Measurements from ENCODE around the gene ADNP.

ADNP gene

DNA sequence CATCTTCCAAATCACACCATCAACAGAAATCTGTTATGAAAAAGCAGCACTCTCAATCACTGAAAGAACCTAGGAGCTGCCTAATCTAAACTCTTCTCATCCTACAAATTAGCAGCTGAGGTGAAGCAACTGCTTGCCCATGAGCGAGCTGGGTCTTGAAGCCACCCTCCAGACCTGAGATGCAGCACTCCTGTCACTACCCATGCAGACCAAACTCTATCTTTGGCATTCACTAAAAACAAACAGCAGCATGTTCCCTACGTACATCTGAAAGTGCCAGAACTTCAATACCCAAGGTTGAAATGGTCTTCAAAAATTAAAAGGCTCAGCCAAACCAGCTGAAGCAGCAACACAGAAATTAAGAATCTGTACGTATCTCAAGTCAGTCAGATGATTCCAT lies 14.3 kb downstream of the ADNP start:
- DNase-seq = no peak
- Histone ChIP-seq H3K27me3 (ENCODE audit: insufficient read depth, low read depth, severe bottlenecking) (no peaks in the 10 kb centered on the region), H3K36me3 (peaks cover 70% of the 10 kb centered on the region), H3K9me3 (ENCODE audit: severe bottlenecking) (no peaks in the 10 kb centered on the region), H3K27ac (no peak overlapping the region), H3K4me3 (ENCODE audit: low read depth, low read length) (no peak overlapping the region)
- TF ChIP-seq CTCF (IDR thresholded peaks at IDR 0.05; ENCODE audit: low read depth, low read length) = no peak

DNA sequence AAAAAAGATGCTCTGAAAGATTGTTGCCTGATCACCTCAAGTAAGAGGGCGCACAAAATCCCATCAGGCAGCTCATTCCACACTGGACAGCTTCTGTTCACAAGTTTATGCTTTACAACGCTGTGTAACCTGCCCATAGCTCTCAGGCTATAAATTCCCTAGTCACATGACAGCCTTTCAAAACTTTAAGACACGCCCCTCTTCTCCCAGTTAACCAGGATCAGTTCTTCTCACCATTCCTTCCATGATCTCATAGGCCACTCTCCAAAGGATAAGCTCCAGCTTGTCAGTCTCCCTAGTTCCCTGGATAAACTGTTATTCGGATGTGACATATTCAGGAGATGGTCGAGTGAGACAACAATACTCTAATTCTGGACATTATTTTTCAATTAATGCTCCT lies 15.0 kb downstream of the ADNP start:
- H3K4me3 ChIP-seq (ENCODE audit: low read depth, low read length) = no peak overlapping the region
- H3K27me3 ChIP-seq (ENCODE audit: insufficient read depth, low read depth, severe bottlenecking) = no peaks in the 10 kb centered on the region
- peak; percentile 11 for DNase-seq
- TF ChIP-seq CTCF (IDR thresholded peaks at IDR 0.05; ENCODE audit: low read depth, low read length) = no peak
- H3K9me3 ChIP-seq (ENCODE audit: severe bottlenecking) = no peaks in the 10 kb centered on the region
- no peak overlapping the region for H3K27ac ChIP-seq
- peaks cover 69% of the 10 kb centered on the region for H3K36me3 ChIP-seq

GRCh38 chr20:50915424-50915823 lies 15.8 kb downstream of the ADNP start:
- no peak for DNase-seq
- Histone ChIP-seq H3K36me3 (peaks cover 66% of the 10 kb centered on the region), H3K9me3 (ENCODE audit: severe bottlenecking) (no peaks in the 10 kb centered on the region), H3K27ac (no peak overlapping the region), H3K27me3 (ENCODE audit: insufficient read depth, low read depth, severe bottlenecking) (no peaks in the 10 kb centered on the region), H3K4me3 (ENCODE audit: low read depth, low read length) (no peak overlapping the region)
- TF ChIP-seq CTCF (IDR thresholded peaks at IDR 0.05; ENCODE audit: low read depth, low read length) = no peak

DNA sequence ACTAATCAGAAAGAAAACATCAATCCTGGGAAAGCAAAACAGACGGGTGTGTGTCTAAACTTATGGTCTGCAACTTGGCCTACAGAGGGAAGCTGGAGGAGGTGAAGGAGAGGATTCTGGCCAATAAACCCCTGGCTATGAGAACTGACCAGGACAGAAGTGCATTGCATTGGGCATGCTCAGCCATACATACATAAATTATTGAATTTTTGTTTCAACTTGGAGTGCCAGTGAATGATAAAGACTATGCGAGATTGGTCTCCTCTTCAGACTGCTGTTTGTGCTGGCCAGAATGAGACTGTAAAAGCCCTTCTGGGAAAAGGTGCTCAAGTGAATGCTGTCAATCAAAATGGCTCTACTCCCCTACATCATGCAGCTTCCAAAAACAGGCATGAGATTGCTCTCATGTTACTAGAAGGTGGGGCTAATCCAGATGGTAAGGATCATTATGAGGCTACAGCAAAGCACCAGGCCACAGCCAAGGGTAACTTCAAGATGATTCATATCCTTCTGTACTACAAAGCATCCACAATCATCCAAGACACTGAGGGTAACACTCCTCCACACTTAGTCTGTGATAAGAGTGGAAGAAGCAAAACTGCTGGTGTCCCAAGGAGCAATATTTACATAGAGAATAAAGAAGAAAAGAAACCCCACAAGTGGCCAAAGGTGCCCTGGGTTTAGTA lies 17.4 kb downstream of the ADNP start:
- no peak overlapping the region for H3K4me3 ChIP-seq (ENCODE audit: low read depth, low read length)
- H3K9me3 ChIP-seq (ENCODE audit: severe bottlenecking) = no peaks in the 10 kb centered on the region
- no peak for TF ChIP-seq CTCF (IDR thresholded peaks at IDR 0.05; ENCODE audit: low read depth, low read length)
- H3K27me3 ChIP-seq (ENCODE audit: insufficient read depth, low read depth, severe bottlenecking) = no peaks in the 10 kb centered on the region
- no peak for DNase-seq
- peaks cover 60% of the 10 kb centered on the region for H3K36me3 ChIP-seq
- no peak overlapping the region for H3K27ac ChIP-seq

DNA sequence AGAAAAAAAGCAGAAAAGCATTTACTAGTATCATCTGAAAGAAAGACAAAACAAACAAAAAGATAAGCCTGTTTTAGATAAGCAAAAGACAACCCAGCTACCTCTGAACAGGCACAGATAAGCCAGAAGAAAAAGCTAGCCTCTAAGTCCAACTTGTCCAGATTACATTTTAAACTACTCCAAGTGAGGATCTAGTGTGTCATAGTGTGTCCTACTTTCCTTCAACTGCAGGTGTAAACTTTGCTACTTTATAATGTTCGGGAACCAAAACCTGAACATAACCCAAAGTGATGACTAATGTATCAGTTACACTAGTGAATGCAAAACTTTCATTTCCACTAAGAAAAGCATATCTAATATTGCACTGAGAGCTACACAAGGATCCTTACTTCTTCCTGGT lies 19.5 kb downstream of the ADNP start:
- no peaks in the 10 kb centered on the region for H3K27me3 ChIP-seq (ENCODE audit: insufficient read depth, low read depth, severe bottlenecking)
- H3K27ac ChIP-seq = no peak overlapping the region
- TF ChIP-seq CTCF (IDR thresholded peaks at IDR 0.05; ENCODE audit: low read depth, low read length) = no peak
- no peak for DNase-seq
- H3K9me3 ChIP-seq (ENCODE audit: severe bottlenecking) = no peaks in the 10 kb centered on the region
- no peak overlapping the region for H3K4me3 ChIP-seq (ENCODE audit: low read depth, low read length)
- H3K36me3 ChIP-seq = peaks cover 53% of the 10 kb centered on the region

DNA sequence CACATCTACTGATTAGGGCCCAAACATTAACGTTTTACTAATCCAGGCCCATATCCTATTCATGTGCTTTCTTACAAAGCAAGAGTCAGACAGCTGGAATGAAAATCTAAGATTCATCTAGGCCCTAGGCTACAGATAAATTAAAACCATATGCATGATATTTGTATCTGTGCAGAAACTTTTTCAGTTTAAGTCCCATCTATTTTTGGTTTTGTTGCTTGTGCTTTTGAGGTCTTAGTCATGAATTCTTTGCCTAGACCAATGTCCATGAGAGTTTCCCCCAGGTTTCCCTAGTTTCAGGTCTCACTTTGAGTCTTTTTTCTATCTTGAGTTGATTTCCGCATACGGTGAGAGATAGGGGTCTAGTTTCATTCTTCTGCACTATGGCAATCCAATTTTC lies 20.2 kb downstream of the ADNP start:
- DNase-seq = no peak
- Histone ChIP-seq H3K4me3 (ENCODE audit: low read depth, low read length) (no peak overlapping the region), H3K27ac (no peak overlapping the region), H3K9me3 (ENCODE audit: severe bottlenecking) (no peaks in the 10 kb centered on the region), H3K36me3 (peaks cover 50% of the 10 kb centered on the region), H3K27me3 (ENCODE audit: insufficient read depth, low read depth, severe bottlenecking) (no peaks in the 10 kb centered on the region)
- TF ChIP-seq CTCF (IDR thresholded peaks at IDR 0.05; ENCODE audit: low read depth, low read length) = no peak
